Activated CD4-positive, alpha-beta T cell treated with anti-CD3 and anti-CD28 coated beads for 48 hours (primary cell): Measurements from ENCODE around the gene CWC15.
"Not testable (repeated sequence)": the region's sequence is repeated elsewhere in the genome, so short reads cannot be mapped to it uniquely, and the experiment has no call there.

ENCODE experiments used
- DNase-seq: peaks from one replicate; pipeline ENCODE4 v3.0.0-alpha.2; 2020

CWC15 gene

GRCh38 chr11:94948070-94948617 is 25.2 kb downstream of the CWC15 start:
- no peak for DNase-seq

GRCh38 chr11:94946812-94947211 is 26.5 kb downstream of the CWC15 start:
- DNase-seq = no peak

GRCh38 chr11:94941131-94941530 is 32.2 kb downstream of the CWC15 start:
- no peak for DNase-seq

GRCh38 chr11:94939346-94939745 is 34.0 kb downstream of the CWC15 start:
- DNase-seq = no peak

- DNase-seq = no peak
These were observed 35.0 kb downstream of the CWC15 start for GRCh38 chr11:94938095-94939055.

- DNase-seq = no peak
These were observed 38.5 kb downstream of the CWC15 start for GRCh38 chr11:94934846-94935245.

- DNase-seq = peak; percentile 27
These were observed 39.0 kb downstream of the CWC15 start for GRCh38 chr11:94934362-94934761.

GRCh38 chr11:94933223-94934130 is 39.9 kb downstream of the CWC15 start:
- no peak for DNase-seq

GRCh38 chr11:94932503-94932902 is 40.9 kb downstream of the CWC15 start:
- no peak for DNase-seq

- DNase-seq = not testable (repeated sequence)
These were observed 41.3 kb downstream of the CWC15 start for GRCh38 chr11:94932072-94932471.

- no peak for DNase-seq
These were observed 45.0 kb downstream of the CWC15 start for GRCh38 chr11:94928117-94928990.

GRCh38 chr11:94926698-94927237 is 46.6 kb downstream of the CWC15 start:
- no peak for DNase-seq

- DNase-seq = no peak
These were observed 47.1 kb downstream of the CWC15 start for GRCh38 chr11:94926271-94926625.

- DNase-seq = no peak
These were observed 47.7 kb downstream of the CWC15 start for GRCh38 chr11:94925422-94926270.

GRCh38 chr11:94924612-94925011 is 48.7 kb downstream of the CWC15 start:
- no peak for DNase-seq

- DNase-seq = no peak
These were observed 49.2 kb downstream of the CWC15 start for GRCh38 chr11:94924171-94924572.

GRCh38 chr11:94923004-94923334 is 50.4 kb downstream of the CWC15 start:
- no peak for DNase-seq

- DNase-seq = no peak
These were observed 50.9 kb downstream of the CWC15 start for GRCh38 chr11:94922321-94923003.

GRCh38 chr11:94920311-94920710 is 53.0 kb downstream of the CWC15 start:
- no peak for DNase-seq

- not testable (repeated sequence) for DNase-seq
These were observed 59.5 kb downstream of the CWC15 start for GRCh38 chr11:94913718-94914394.
